KMS-11 (cell line): ENCODE measurements around the gene GALT.

Experiments used
- H2AFZ ChIP-seq: fragments of 200-600 bp; sonication (generic); 2 replicates; pipeline ENCODE4 v1.6.1; 2016; ENCODE audit warnings: antibody characterized with exemption, mixed run types, low read depth
- H3K27ac ChIP-seq: fragments of 200-600 bp; sonication (generic); 2 replicates; pipeline ENCODE4 v1.6.1; 2016; ENCODE audit warnings: mild to moderate bottlenecking, mixed run types
- H3K27me3 ChIP-seq: fragments of 200-600 bp; sonication (generic); 2 replicates; pipeline ENCODE4 v1.6.1; 2017; ENCODE audit warnings: mild to moderate bottlenecking, low read depth, mixed run types, moderate library complexity; ENCODE audit not compliant: insufficient read depth
- H3K36me3 ChIP-seq: fragments of 200-600 bp; sonication (generic); 2 replicates; pipeline ENCODE4 v1.6.1; 2017; ENCODE audit warnings: mild to moderate bottlenecking, mixed run types; ENCODE audit not compliant: insufficient read depth
- H3K4me1 ChIP-seq: fragments of 200-600 bp; sonication (generic); 2 replicates; pipeline ENCODE4 v1.6.1; 2016; ENCODE audit warnings: mild to moderate bottlenecking, low read depth, mixed run types; ENCODE audit not compliant: poor library complexity, severe bottlenecking
- H3K4me2 ChIP-seq: fragments of 200-600 bp; sonication (generic); 2 replicates; pipeline ENCODE4 v1.7.0; 2016; ENCODE audit warnings: mild to moderate bottlenecking, mixed run types
- H3K4me3 ChIP-seq: fragments of 200-600 bp; sonication (generic); IDR thresholded peaks from 2 replicates; pipeline ENCODE4 v1.6.1; 2017; ENCODE audit warnings: low read depth, low read length, mixed read lengths; ENCODE audit not compliant: insufficient read depth
- H3K79me2 ChIP-seq: fragments of 200-600 bp; sonication (generic); 2 replicates; pipeline ENCODE4 v1.6.1; 2016; ENCODE audit warnings: low read depth, mixed run types; ENCODE audit not compliant: insufficient read depth
- H3K9ac ChIP-seq: fragments of 200-600 bp; sonication (generic); 2 replicates; pipeline ENCODE4 v1.6.1; 2016; ENCODE audit warnings: mild to moderate bottlenecking, mixed run types
- H4K20me1 ChIP-seq: fragments of 200-600 bp; sonication (generic); 2 replicates; pipeline ENCODE4 v1.6.1; 2016; ENCODE audit warnings: mild to moderate bottlenecking, mixed run types; ENCODE audit not compliant: insufficient read depth
- CTCF ChIP-seq: fragments of 200-600 bp; sonication (generic); conservative IDR thresholded peaks from 2 replicates; pipeline ENCODE4 v1.6.1; 2017; ENCODE audit warnings: low read depth, mild to moderate bottlenecking, antibody characterized with exemption, low read length, moderate library complexity, mixed read lengths

GALT gene

GRCh38 chr9:34652602-34653000, 6.1 kb downstream of the GALT start:
- peaks cover 6% of the 10 kb centered on the region; the same call in 1 of the 2 replicates for H3K79me2 ChIP-seq
- no peaks in the 10 kb centered on the region for H3K27me3 ChIP-seq
- H3K9ac ChIP-seq: no peak overlapping the region
- H3K4me2 ChIP-seq: no peak overlapping the region
- H3K27ac ChIP-seq: no peak overlapping the region
- H3K36me3 ChIP-seq: no peaks in the 10 kb centered on the region
- no peak for TF ChIP-seq CTCF
- H2AFZ ChIP-seq: no peak overlapping the region
- no peak overlapping the region for H3K4me3 ChIP-seq
- H3K4me1 ChIP-seq: peaks cover 8% of the 10 kb centered on the region
- H4K20me1 ChIP-seq: no peaks in the 10 kb centered on the region

- Histone ChIP-seq H3K36me3 (no peaks in the 10 kb centered on the region), H4K20me1 (no peaks in the 10 kb centered on the region), H3K4me2 (no peak overlapping the region), H3K79me2 (no peaks in the 10 kb centered on the region), H3K9ac (no peak overlapping the region), H3K27me3 (no peaks in the 10 kb centered on the region), H3K4me3 (no peak overlapping the region), H3K4me1 (no peaks in the 10 kb centered on the region), H2AFZ (no peak overlapping the region), H3K27ac (no peak overlapping the region)
- no peak for TF ChIP-seq CTCF
Observed at GRCh38 chr9:34653151-34654072, 6.9 kb downstream of the GALT start.

GRCh38 chr9:34654323-34655051, 8.0 kb downstream of the GALT start:
- no peak overlapping the region for H3K4me2 ChIP-seq
- H3K27ac ChIP-seq: no peak overlapping the region
- no peak overlapping the region for H3K4me3 ChIP-seq
- TF ChIP-seq CTCF: no peak
- no peak overlapping the region for H3K9ac ChIP-seq
- no peak overlapping the region for H2AFZ ChIP-seq
- no peaks in the 10 kb centered on the region for H3K27me3 ChIP-seq
- H3K79me2 ChIP-seq: no peaks in the 10 kb centered on the region
- H4K20me1 ChIP-seq: no peaks in the 10 kb centered on the region
- H3K36me3 ChIP-seq: no peaks in the 10 kb centered on the region
- H3K4me1 ChIP-seq: no peaks in the 10 kb centered on the region

- Histone ChIP-seq H2AFZ (no peak overlapping the region), H3K9ac (no peak overlapping the region), H3K36me3 (no peaks in the 10 kb centered on the region), H3K4me1 (no peaks in the 10 kb centered on the region), H3K27ac (no peak overlapping the region), H3K79me2 (no peaks in the 10 kb centered on the region), H3K4me2 (no peak overlapping the region), H3K27me3 (no peaks in the 10 kb centered on the region), H4K20me1 (no peaks in the 10 kb centered on the region), H3K4me3 (no peak overlapping the region)
- no peak for TF ChIP-seq CTCF
Observed at GRCh38 chr9:34655394-34655793, 8.9 kb downstream of the GALT start.
